ENCODE results near the gene OCA2.

DNA sequence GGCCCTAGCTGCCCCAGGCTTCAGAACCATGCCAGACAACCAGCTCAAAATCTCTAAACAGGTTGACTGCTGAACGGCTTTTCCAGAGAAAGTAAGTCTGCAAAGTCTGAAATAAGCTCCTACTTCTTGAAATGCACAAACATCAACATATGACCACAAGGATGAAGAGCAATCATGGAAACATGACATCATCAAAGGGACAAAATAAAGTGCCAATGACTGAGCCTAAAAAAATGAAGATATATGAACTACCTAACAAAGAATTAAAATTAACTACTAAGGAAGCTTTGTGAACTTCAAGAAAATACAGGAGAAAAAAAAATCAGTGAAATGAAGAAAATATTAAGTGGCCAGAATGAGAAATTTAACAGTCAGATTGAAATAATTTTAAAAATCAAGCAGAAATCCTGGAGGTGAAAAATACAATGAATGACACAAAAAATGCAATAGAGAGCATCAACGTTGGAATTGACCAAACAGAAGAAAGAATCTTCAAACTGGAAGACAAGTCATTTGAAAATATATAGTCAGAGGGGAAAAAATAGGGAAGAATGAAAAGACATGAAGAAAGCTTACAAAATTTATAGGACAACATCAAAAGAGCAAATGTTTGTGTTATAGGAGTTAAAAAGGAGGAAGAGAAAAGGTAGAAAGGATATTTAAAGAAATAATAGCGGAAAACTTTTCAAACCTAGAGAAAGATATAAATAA, 364.2 kb downstream of the OCA2 start:
- no peak for TF ChIP-seq CTCF (IDR thresholded peaks at IDR 0.05)
- TF ChIP-seq POLR2A (IDR thresholded peaks at IDR 0.05), result no peak
- TF ChIP-seq EP300 (IDR thresholded peaks at IDR 0.05), result no peak
- no peak for TF ChIP-seq POLR2AphosphoS5 (IDR thresholded peaks at IDR 0.05)
